ENCODE data around the gene CASKIN2. TPM values are rescaled to one million over a fixed set of nuclear protein-coding genes. Genes with fewer than 3 reads are reported as not detected.

The CASKIN2 gene
- total RNA-seq, 1 donor from 2014 or later = 1.4 TPM

- DNase-seq (no peak), ATAC-seq (ENCODE audit: low read depth) (no peak)
- no peak overlapping the region for H3K4me3 Mint-ChIP-seq
- no peak for TF ChIP-seq CTCF (IDR thresholded peaks at IDR 0.05)
- no peaks in the 10 kb centered on the region for H3K4me1 Mint-ChIP-seq
- no peak overlapping the region for H3K27ac Mint-ChIP-seq
- ChIA-PET CTCF (no interaction called here), POLR2A (interaction anchor here (0.6 kb wide), 1 partner anchor 21 kb away, joined by 4 read pairs; no protein-coding TSS in a partner anchor)
- H3K9me3 Mint-ChIP-seq = no peaks in the 10 kb centered on the region
- no peaks in the 10 kb centered on the region for H3K27me3 Mint-ChIP-seq
- H3K36me3 Mint-ChIP-seq (ENCODE audit: low read depth) = peaks cover 4% of the 10 kb centered on the region
- intact Hi-C loops (cut with micrococcal nuclease) = no loop called here
These were observed 35.9 kb upstream of the CASKIN2 start for GRCh38 chr17:75551266-75551665.

GRCh38 chr17:75550139-75550465 lies 34.8 kb upstream of the CASKIN2 start:
- ATAC-seq (ENCODE audit: low read depth) = no peak
- Mint-ChIP-seq H3K9me3 (no peaks in the 10 kb centered on the region), H3K27me3 (no peaks in the 10 kb centered on the region), H3K27ac (no peak overlapping the region), H3K36me3 (ENCODE audit: low read depth) (peaks cover 5% of the 10 kb centered on the region), H3K4me3 (no peak overlapping the region), H3K4me1 (no peaks in the 10 kb centered on the region)
- CTCF ChIA-PET = no interaction called here
- POLR2A ChIA-PET = no interaction called here
- DNase-seq = no peak
- no peak for TF ChIP-seq CTCF (IDR thresholded peaks at IDR 0.05)
- intact Hi-C loops (cut with micrococcal nuclease) = no loop called here

GRCh38 chr17:75549246-75550138 lies 34.2 kb upstream of the CASKIN2 start:
- ChIA-PET POLR2A (no interaction called here), CTCF (no interaction called here)
- no peaks in the 10 kb centered on the region for H3K9me3 Mint-ChIP-seq
- DNase-seq (no peak), ATAC-seq (ENCODE audit: low read depth) (no peak)
- H3K4me1 Mint-ChIP-seq = no peaks in the 10 kb centered on the region
- TF ChIP-seq CTCF (IDR thresholded peaks at IDR 0.05) = no peak
- no peak overlapping the region for H3K4me3 Mint-ChIP-seq
- H3K27me3 Mint-ChIP-seq = no peaks in the 10 kb centered on the region
- intact Hi-C loops (cut with micrococcal nuclease) = no loop called here
- H3K36me3 Mint-ChIP-seq (ENCODE audit: low read depth) = peaks cover 5% of the 10 kb centered on the region
- H3K27ac Mint-ChIP-seq = no peak overlapping the region

- no peak overlapping the region for H3K4me3 Mint-ChIP-seq
These were observed 33.5 kb upstream of the CASKIN2 start for GRCh38 chr17:75548813-75549212.

GRCh38 chr17:75547091-75547490 lies 31.8 kb upstream of the CASKIN2 start:
- H3K27me3 Mint-ChIP-seq = no peaks in the 10 kb centered on the region
- no peak for TF ChIP-seq CTCF (IDR thresholded peaks at IDR 0.05)
- CTCF ChIA-PET = no interaction called here
- ATAC-seq (ENCODE audit: low read depth) (no peak), DNase-seq (no peak)
- H3K36me3 Mint-ChIP-seq (ENCODE audit: low read depth) = peaks cover 7% of the 10 kb centered on the region
- no peak overlapping the region for H3K27ac Mint-ChIP-seq
- H3K9me3 Mint-ChIP-seq = no peaks in the 10 kb centered on the region
- intact Hi-C loops (cut with micrococcal nuclease) = no loop called here
- POLR2A ChIA-PET = no interaction called here
- no peaks in the 10 kb centered on the region for H3K4me1 Mint-ChIP-seq
- no peak overlapping the region for H3K4me3 Mint-ChIP-seq

More at GRCh38 chr17:75548813-75549212, 33.5 kb upstream of the CASKIN2 start:
- ATAC-seq (ENCODE audit: low read depth) = no peak
- POLR2A ChIA-PET = no interaction called here
- peaks cover 7% of the 10 kb centered on the region for H3K36me3 Mint-ChIP-seq (ENCODE audit: low read depth)
- no peaks in the 10 kb centered on the region for H3K27me3 Mint-ChIP-seq
- H3K27ac Mint-ChIP-seq = no peak overlapping the region
- H3K9me3 Mint-ChIP-seq = no peaks in the 10 kb centered on the region
- CTCF ChIA-PET = no interaction called here
- DNase-seq = no peak
- no peak for TF ChIP-seq CTCF (IDR thresholded peaks at IDR 0.05)
- H3K4me1 Mint-ChIP-seq = no peaks in the 10 kb centered on the region
- intact Hi-C loops (cut with micrococcal nuclease) = no loop called here
